ENCODE measurements around the gene MAP2K3.

MAP2K3 gene

GRCh38 chr17:21284319-21285163, at the start of gene MAP2K3:
MAP2K3 (plus strand) TSS chr17:21284711; CDS start chr17:21284921, 210 bp downstream.
- Mint-ChIP-seq H3K4me3 (peak within 1 kb of the TSS; percentile 95), H3K9me3 (no peaks in the 10 kb centered on the region), H3K4me1 (peaks cover 58% of the 10 kb centered on the region), H3K27me3 (no peaks in the 10 kb centered on the region), H3K36me3 (ENCODE audit: insufficient read depth) (peaks cover 29% of the 10 kb centered on the region), H3K27ac (ENCODE audit: low read depth) (peak within 1 kb of the TSS; percentile 96)
- ATAC-seq (replicated peaks; ENCODE audit: extremely low read depth, poor library complexity, severe bottlenecking): peak; percentile 59
- DNase-seq (ENCODE audit: low spot score in 2 of 2): peak; percentile 87 to 91

- ATAC-seq (replicated peaks; ENCODE audit: extremely low read depth, poor library complexity, severe bottlenecking) (no peak), DNase-seq (ENCODE audit: low spot score in 2 of 2) (no peak)
- peaks cover 8% of the 10 kb centered on the region for H3K9me3 Mint-ChIP-seq
- no peaks in the 10 kb centered on the region for H3K27me3 Mint-ChIP-seq
- H3K4me3 Mint-ChIP-seq: no peak overlapping the region
- no peaks in the 10 kb centered on the region for H3K4me1 Mint-ChIP-seq
- no peak overlapping the region for H3K27ac Mint-ChIP-seq (ENCODE audit: low read depth)
- H3K36me3 Mint-ChIP-seq (ENCODE audit: insufficient read depth): peaks cover 7% of the 10 kb centered on the region
Measured at GRCh38 chr17:21235921-21236320, 48.6 kb upstream of the MAP2K3 start.

GRCh38 chr17:21239680-21240368, 44.7 kb upstream of the MAP2K3 start:
- H3K27ac Mint-ChIP-seq (ENCODE audit: low read depth): no peak overlapping the region
- ATAC-seq (replicated peaks; ENCODE audit: extremely low read depth, poor library complexity, severe bottlenecking): peak; percentile 58
- no peak overlapping the region for H3K4me3 Mint-ChIP-seq
- peaks cover 10% of the 10 kb centered on the region for H3K36me3 Mint-ChIP-seq (ENCODE audit: insufficient read depth)
- H3K4me1 Mint-ChIP-seq: no peaks in the 10 kb centered on the region
- H3K9me3 Mint-ChIP-seq: no peaks in the 10 kb centered on the region
- no peak for DNase-seq (ENCODE audit: low spot score in 2 of 2)
- no peaks in the 10 kb centered on the region for H3K27me3 Mint-ChIP-seq

GRCh38 chr17:21240369-21241055, 44.0 kb upstream of the MAP2K3 start:
- no peaks in the 10 kb centered on the region for H3K27me3 Mint-ChIP-seq
- no peak for ATAC-seq (replicated peaks; ENCODE audit: extremely low read depth, poor library complexity, severe bottlenecking)

GRCh38 chr17:21241564-21241963, 42.9 kb upstream of the MAP2K3 start:
- H3K27ac Mint-ChIP-seq (ENCODE audit: low read depth): no peak overlapping the region

More at GRCh38 chr17:21240369-21241055, 44.0 kb upstream of the MAP2K3 start:
- DNase-seq (ENCODE audit: low spot score in 2 of 2): no peak
- H3K36me3 Mint-ChIP-seq (ENCODE audit: insufficient read depth): peaks cover 10% of the 10 kb centered on the region
- H3K9me3 Mint-ChIP-seq: no peaks in the 10 kb centered on the region
- H3K4me3 Mint-ChIP-seq: no peak overlapping the region
- no peaks in the 10 kb centered on the region for H3K4me1 Mint-ChIP-seq
- no peak overlapping the region for H3K27ac Mint-ChIP-seq (ENCODE audit: low read depth)

GRCh38 chr17:21242026-21242697, 42.3 kb upstream of the MAP2K3 start:
- peaks cover 8% of the 10 kb centered on the region for H3K36me3 Mint-ChIP-seq (ENCODE audit: insufficient read depth)
- no peak for ATAC-seq (replicated peaks; ENCODE audit: extremely low read depth, poor library complexity, severe bottlenecking)
- DNase-seq (ENCODE audit: low spot score in 2 of 2): no peak
- H3K27me3 Mint-ChIP-seq: no peaks in the 10 kb centered on the region
- H3K9me3 Mint-ChIP-seq: no peaks in the 10 kb centered on the region
- no peak overlapping the region for H3K4me3 Mint-ChIP-seq
- no peak overlapping the region for H3K27ac Mint-ChIP-seq (ENCODE audit: low read depth)
- H3K4me1 Mint-ChIP-seq: no peaks in the 10 kb centered on the region

More at GRCh38 chr17:21241564-21241963, 42.9 kb upstream of the MAP2K3 start:
- Mint-ChIP-seq H3K27me3 (no peaks in the 10 kb centered on the region), H3K4me1 (no peaks in the 10 kb centered on the region), H3K9me3 (no peaks in the 10 kb centered on the region), H3K4me3 (no peak overlapping the region), H3K36me3 (ENCODE audit: insufficient read depth) (peaks cover 10% of the 10 kb centered on the region)
- ATAC-seq (replicated peaks; ENCODE audit: extremely low read depth, poor library complexity, severe bottlenecking) (no peak), DNase-seq (ENCODE audit: low spot score in 2 of 2) (no peak)

GRCh38 chr17:21242780-21243515, 41.6 kb upstream of the MAP2K3 start:
- Mint-ChIP-seq H3K27me3 (no peaks in the 10 kb centered on the region), H3K9me3 (no peaks in the 10 kb centered on the region), H3K4me1 (peaks cover 5% of the 10 kb centered on the region), H3K36me3 (ENCODE audit: insufficient read depth) (peaks cover 8% of the 10 kb centered on the region), H3K4me3 (no peak overlapping the region), H3K27ac (ENCODE audit: low read depth) (no peak overlapping the region)
- ATAC-seq (replicated peaks; ENCODE audit: extremely low read depth, poor library complexity, severe bottlenecking) (no peak), DNase-seq (ENCODE audit: low spot score in 2 of 2) (no peak)

GRCh38 chr17:21243516-21244303, 40.8 kb upstream of the MAP2K3 start:
- Mint-ChIP-seq H3K27me3 (no peaks in the 10 kb centered on the region), H3K9me3 (no peaks in the 10 kb centered on the region), H3K27ac (ENCODE audit: low read depth) (no peak overlapping the region), H3K4me1 (peaks cover 5% of the 10 kb centered on the region), H3K36me3 (ENCODE audit: insufficient read depth) (peaks cover 10% of the 10 kb centered on the region), H3K4me3 (no peak overlapping the region)
- DNase-seq (ENCODE audit: low spot score in 2 of 2): no peak
- no peak for ATAC-seq (replicated peaks; ENCODE audit: extremely low read depth, poor library complexity, severe bottlenecking)

- Mint-ChIP-seq H3K27me3 (no peaks in the 10 kb centered on the region), H3K27ac (ENCODE audit: low read depth) (no peak overlapping the region), H3K36me3 (ENCODE audit: insufficient read depth) (peaks cover 9% of the 10 kb centered on the region), H3K4me3 (no peak overlapping the region), H3K4me1 (peaks cover 19% of the 10 kb centered on the region), H3K9me3 (no peaks in the 10 kb centered on the region)
- no peak for DNase-seq (ENCODE audit: low spot score in 2 of 2)
- no peak for ATAC-seq (replicated peaks; ENCODE audit: extremely low read depth, poor library complexity, severe bottlenecking)
Measured at GRCh38 chr17:21245639-21246084, 38.8 kb upstream of the MAP2K3 start.

- Mint-ChIP-seq H3K4me1 (peaks cover 25% of the 10 kb centered on the region), H3K27ac (ENCODE audit: low read depth) (no peak overlapping the region), H3K27me3 (no peaks in the 10 kb centered on the region), H3K4me3 (no peak overlapping the region), H3K36me3 (ENCODE audit: insufficient read depth) (peaks cover 9% of the 10 kb centered on the region), H3K9me3 (no peaks in the 10 kb centered on the region)
- DNase-seq (ENCODE audit: low spot score in 2 of 2) (no peak), ATAC-seq (replicated peaks; ENCODE audit: extremely low read depth, poor library complexity, severe bottlenecking) (no peak)
Measured at GRCh38 chr17:21246698-21247097, 37.8 kb upstream of the MAP2K3 start.

GRCh38 chr17:21247552-21248258, 36.8 kb upstream of the MAP2K3 start:
- H3K27ac Mint-ChIP-seq (ENCODE audit: low read depth): peak overlapping the region; percentile 50
- DNase-seq (ENCODE audit: low spot score in 2 of 2) (no peak), ATAC-seq (replicated peaks; ENCODE audit: extremely low read depth, poor library complexity, severe bottlenecking) (no peak)
- H3K36me3 Mint-ChIP-seq (ENCODE audit: insufficient read depth): peaks cover 8% of the 10 kb centered on the region
- no peak overlapping the region for H3K4me3 Mint-ChIP-seq
- no peaks in the 10 kb centered on the region for H3K27me3 Mint-ChIP-seq
- H3K4me1 Mint-ChIP-seq: peaks cover 33% of the 10 kb centered on the region
- no peaks in the 10 kb centered on the region for H3K9me3 Mint-ChIP-seq

Data from central memory CD8-positive, alpha-beta T cell (primary cell).